Right cardiac atrium (tissue), 5 donors: ENCODE measurements around the gene C6orf52. TPM values are rescaled to one million over a fixed set of nuclear protein-coding genes. Genes with fewer than 3 reads are reported as not detected.

Experiments
- ATAC-seq, 2 donors: fragments of 200-7000 bp; cut with Tn5 transposase; one replicate each; pipeline versions ENCODE4 v1.8.0 to v1.9.1; 2020; ENCODE audit warnings: moderate library complexity in 2 of 2, mild to moderate bottlenecking in 1 of 2
- DNase-seq, 3 donors: peaks; one replicate each; pipeline ENCODE4 v3.0.0-alpha.2; 2020
- H3K27ac ChIP-seq: one replicate; pipeline ENCODE4 v1.5.1; 2013; ENCODE audit warnings: mild to moderate bottlenecking, low read length, control low read depth, moderate library complexity
- H3K27me3 ChIP-seq: one replicate; pipeline ENCODE4 v1.6.1; 2013; ENCODE audit not compliant: control insufficient read depth, insufficient read depth
- H3K4me1 ChIP-seq: one replicate; pipeline ENCODE4 v1.6.1; 2013; ENCODE audit warnings: low read length; ENCODE audit not compliant: control insufficient read depth, insufficient read depth
- H3K4me3 ChIP-seq: one replicate; pipeline ENCODE4 v1.5.1; 2013; ENCODE audit warnings: low read length, control low read depth
- H3K9me3 ChIP-seq: one replicate; pipeline ENCODE4 v1.6.1; 2013; ENCODE audit warnings: low read length; ENCODE audit not compliant: control insufficient read depth
- WGBS: extraction: QIAGEN DNeasy Blood & Tissue Kit; methylation state at CpG from one replicate; pipeline ENCODE4 v1.1.7; 2013; 5-methylcytosine and 5-hydroxymethylcytosine counted together
- intact Hi-C, 4 donors: fragments of 100-400 bp; cut with DNase I; formaldehyde crosslinking; loops; one replicate each; pipeline versions ENCODE4 v1.11.0 to v1.14.0; 2022 to 2023
- polyA plus RNA-seq: library from polyadenylated mRNA; stranded (reverse); fragments of 200-250 nt; gene quantifications from one replicate; pipeline ENCODE4 v1.2.3, GENCODE V29; 2013
- total RNA-seq, 4 donors: library from RNA; stranded (reverse); fragmentation: NEBNext Ultra II Directional; extraction: Animal tissue kit (Norgen Biotek cat#: 25700); gene quantifications; one replicate each; pipeline ENCODE4 v1.2.1, GENCODE V29; 2021
- donor health status: healthy with polysubstance abuse.
- donor health status: DM: no; HTN: yes; CAD: no.
- donor health status: DM: no; HTN: no; CAD: no.
- donor health status: DM: no; HTN: yes; CAD: no; lungs with severe emphysema.
- donor health status: DM: yes; HTN: yes; CAD: no.

C6orf52 gene
- total and polyA plus RNA-seq, 5 donors, result 0.29 to 0.71 (median 0.63) TPM; not detected in 2

DNA sequence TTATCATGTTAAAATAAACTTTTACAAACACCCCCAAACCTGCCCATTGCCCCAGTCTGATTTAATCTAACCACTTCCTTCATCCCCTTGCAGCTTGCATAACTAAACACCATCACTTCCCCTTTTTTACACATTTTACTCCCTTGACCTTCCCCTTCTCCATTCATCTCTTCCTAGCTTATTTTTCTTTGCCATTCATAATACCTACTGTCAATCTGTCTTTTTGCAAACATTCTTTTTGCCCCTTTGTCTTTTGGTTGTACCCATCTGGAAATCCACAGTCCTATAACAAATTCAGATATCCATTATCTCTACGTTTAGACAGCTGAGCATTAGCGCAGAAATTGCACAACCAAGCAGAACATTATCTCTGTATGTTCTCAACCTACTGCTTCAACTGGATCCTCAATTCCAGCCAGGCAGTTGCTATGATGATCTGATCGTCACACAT, 51.2 kb downstream of the C6orf52 start:
- H3K27me3 ChIP-seq, result no peaks in the 10 kb centered on the region
- DNase-seq (no peak), ATAC-seq (no peak)
- no peak overlapping the region for H3K27ac ChIP-seq
- no peak overlapping the region for H3K4me3 ChIP-seq
- intact Hi-C loops, result no loop called here
- H3K9me3 ChIP-seq, result no peaks in the 10 kb centered on the region
- no peaks in the 10 kb centered on the region for H3K4me1 ChIP-seq
- WGBS, result 37% methylated on average over 3 of the region's 3 CpGs

DNA sequence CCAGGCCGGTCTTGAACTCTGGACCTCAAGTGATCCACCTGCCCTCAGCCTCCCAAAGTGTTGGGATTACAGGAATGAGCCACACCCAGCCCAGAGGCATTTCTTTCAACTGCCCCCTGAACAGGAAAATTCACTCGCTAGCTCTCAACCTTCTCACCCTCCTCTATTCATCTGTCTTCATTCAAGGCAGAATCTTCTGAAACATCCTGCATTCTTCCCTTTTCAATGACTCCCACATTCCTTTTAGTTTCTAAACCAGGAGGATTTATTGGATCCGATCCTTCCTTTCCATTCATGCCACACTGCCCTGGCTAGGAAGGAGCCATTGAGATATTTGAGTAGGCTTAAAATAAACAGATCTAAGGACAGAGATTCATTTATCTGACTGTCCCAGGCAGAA, 52.9 kb downstream of the C6orf52 start:
- intact Hi-C loops, result no loop called here
- Histone ChIP-seq H3K4me3 (no peak overlapping the region), H3K27me3 (no peaks in the 10 kb centered on the region), H3K9me3 (no peaks in the 10 kb centered on the region), H3K27ac (no peak overlapping the region), H3K4me1 (no peaks in the 10 kb centered on the region)
- ATAC-seq, result no peak
- WGBS, result 74% methylated on average over 3 of the region's 3 CpGs
- no peak for DNase-seq

DNA sequence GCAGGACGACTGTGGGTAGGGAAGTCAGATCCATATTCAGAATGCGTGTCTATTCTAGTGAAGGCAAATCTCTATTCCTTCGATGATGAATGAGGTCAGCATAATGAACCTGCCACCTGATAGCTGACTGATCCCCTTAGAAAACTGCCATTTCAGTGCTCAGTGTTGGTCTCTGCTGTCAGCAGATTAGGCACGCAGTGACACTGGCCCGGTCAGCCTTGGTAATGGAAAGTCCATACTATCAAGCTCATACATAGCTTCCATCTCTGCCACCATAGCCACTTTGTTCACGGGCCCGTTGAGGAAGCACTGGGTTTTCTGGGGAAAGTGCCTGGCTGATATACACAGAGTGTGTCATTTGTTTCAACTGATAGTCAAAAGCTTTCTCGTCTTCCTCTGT, 54.0 kb downstream of the C6orf52 start:
- 65% methylated on average over 8 of the region's 8 CpGs for WGBS
- no peaks in the 10 kb centered on the region for H3K9me3 ChIP-seq
- ATAC-seq (no peak), DNase-seq (no peak)
- H3K4me3 ChIP-seq, result no peak overlapping the region
- H3K4me1 ChIP-seq, result no peaks in the 10 kb centered on the region
- no peak overlapping the region for H3K27ac ChIP-seq
- intact Hi-C loops, result no loop called here
- no peaks in the 10 kb centered on the region for H3K27me3 ChIP-seq

DNA sequence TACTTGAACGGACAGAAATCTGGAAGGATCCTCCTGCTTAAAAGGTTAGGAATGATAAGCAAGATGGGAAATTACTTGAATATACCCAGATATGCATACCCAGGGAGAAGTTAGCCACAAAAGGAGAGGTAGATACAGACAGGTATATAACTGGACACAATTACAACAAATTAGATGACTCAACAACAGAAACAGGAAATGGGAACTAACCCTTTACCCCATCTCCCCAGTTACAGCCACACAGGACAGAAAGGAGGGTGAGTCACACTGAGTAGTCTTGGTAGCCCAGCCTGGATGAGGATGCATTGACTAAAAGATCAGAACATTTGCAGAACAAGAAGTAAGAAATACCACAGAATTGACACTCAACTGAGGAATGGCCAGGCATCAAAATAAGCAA, 61.2 kb downstream of the C6orf52 start:
- peak; percentile 25 to 31 for ATAC-seq
- Histone ChIP-seq H3K27me3 (no peaks in the 10 kb centered on the region), H3K4me3 (no peak overlapping the region), H3K27ac (no peak overlapping the region), H3K4me1 (no peaks in the 10 kb centered on the region), H3K9me3 (no peaks in the 10 kb centered on the region)
- WGBS, result 82% methylated on average over 1 of the region's 1 CpG
- no peak for DNase-seq
- intact Hi-C loops, result no loop called here

DNA sequence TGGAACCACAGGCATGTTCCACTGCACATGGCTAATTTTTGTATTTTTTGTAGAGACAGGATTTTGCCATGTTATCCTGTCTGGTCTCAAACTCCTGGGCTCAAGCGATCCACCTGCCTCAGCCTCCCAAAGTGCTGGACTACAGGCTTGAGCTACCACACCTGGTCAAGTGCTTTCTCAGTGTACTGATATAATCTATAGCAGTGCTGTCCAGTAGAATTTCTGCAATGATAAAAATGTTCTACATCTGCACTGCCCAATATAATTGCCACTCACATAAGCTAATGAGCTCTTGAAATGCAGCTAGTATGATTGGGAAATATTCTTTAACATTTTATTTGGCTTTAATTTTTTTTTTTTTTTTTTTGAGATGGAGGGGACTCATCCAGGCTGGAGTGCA, 64.2 kb downstream of the C6orf52 start:
- Histone ChIP-seq H3K9me3 (no peaks in the 10 kb centered on the region), H3K4me1 (no peaks in the 10 kb centered on the region), H3K27me3 (no peaks in the 10 kb centered on the region), H3K27ac (no peak overlapping the region), H3K4me3 (no peak overlapping the region)
- no peak for ATAC-seq
- no peak for DNase-seq
- WGBS, result 98% methylated on average over 1 of the region's 1 CpG
- intact Hi-C loops, result no loop called here

DNA sequence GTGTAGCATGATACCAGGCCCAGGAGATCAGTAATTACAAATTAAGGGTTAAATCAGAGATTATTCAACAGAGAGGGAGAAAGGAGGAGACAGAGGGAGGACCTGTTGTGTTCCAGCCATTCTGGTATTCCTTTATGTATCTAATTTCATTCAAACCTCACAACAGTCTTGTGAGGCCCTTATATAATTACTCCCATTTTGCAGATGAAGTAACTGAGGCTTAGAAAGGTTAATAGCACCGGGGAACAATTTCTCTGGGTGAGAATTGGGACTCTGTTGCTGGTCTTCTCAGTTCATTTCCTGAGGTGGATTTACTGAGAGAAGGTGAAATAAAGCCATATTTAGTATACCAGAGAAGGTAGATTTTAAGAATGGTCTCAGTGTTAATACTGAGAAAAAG, 66.6 kb downstream of the C6orf52 start:
- Histone ChIP-seq H3K9me3 (no peaks in the 10 kb centered on the region), H3K4me3 (no peak overlapping the region), H3K27ac (no peak overlapping the region), H3K4me1 (no peaks in the 10 kb centered on the region), H3K27me3 (no peaks in the 10 kb centered on the region)
- no peak for ATAC-seq
- 94% methylated on average over 1 of the region's 1 CpG for WGBS
- intact Hi-C loops, result no loop called here
- DNase-seq, result no peak

DNA sequence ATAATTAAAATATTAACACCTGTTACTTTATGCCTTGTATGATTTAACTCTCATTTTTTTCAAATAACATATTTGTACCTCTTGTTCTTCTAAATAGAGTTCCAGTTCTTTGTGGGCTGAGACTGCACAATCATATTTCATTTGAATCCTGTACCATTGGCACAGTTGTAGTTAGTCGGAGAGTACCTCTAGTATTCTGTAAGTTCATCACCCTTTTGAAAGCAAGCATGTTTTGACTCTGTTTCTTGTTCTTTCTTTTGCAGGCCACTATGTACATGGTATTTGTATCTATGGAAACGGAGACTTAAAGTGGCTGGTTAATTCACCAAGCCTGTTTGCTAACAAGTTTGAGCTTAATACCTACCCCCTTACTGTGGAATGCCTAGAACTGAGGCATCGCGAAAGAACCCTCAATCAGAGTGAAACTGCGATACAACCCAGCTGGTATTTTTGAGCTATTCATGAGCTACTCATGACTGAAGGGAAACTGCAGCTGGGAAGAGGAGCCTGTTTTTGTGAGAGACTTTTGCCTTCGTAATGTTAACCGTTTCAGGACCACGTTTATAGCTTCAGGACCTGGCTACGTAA, 68.2 kb downstream of the C6orf52 start:
- 62% methylated on average over 9 of the region's 9 CpGs for WGBS
- no peaks in the 10 kb centered on the region for H3K4me1 ChIP-seq
- H3K9me3 ChIP-seq, result no peaks in the 10 kb centered on the region
- no peak overlapping the region for H3K4me3 ChIP-seq
- no peak overlapping the region for H3K27ac ChIP-seq
- ATAC-seq (no peak), DNase-seq (no peak)
- no peaks in the 10 kb centered on the region for H3K27me3 ChIP-seq
- intact Hi-C loops, result no loop called here

DNA sequence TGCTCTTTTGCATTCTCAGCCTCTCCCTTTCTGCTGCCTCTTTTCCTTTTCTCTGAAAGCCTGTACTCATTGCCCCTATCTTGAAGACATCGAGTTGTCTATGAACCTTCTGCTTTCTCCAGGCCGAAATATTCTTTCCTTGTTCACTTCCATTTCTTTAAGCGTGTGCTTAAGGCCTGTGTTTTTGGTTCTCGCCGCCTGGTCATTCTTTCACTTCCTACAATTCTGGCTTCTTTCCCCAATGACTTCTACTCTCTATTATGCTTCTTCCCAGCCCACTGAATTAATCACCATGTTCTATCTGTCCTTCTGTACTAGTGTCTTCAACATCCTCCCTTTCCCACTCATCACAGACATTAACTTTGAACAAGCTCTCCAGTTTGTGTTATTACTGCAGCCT, 69.6 kb downstream of the C6orf52 start:
- H3K27ac ChIP-seq, result no peak overlapping the region
- 88% methylated on average over 5 of the region's 5 CpGs for WGBS
- H3K9me3 ChIP-seq, result no peaks in the 10 kb centered on the region
- intact Hi-C loops, result no loop called here
- H3K27me3 ChIP-seq, result no peaks in the 10 kb centered on the region
- no peak overlapping the region for H3K4me3 ChIP-seq
- no peaks in the 10 kb centered on the region for H3K4me1 ChIP-seq
- DNase-seq (no peak), ATAC-seq (no peak)

DNA sequence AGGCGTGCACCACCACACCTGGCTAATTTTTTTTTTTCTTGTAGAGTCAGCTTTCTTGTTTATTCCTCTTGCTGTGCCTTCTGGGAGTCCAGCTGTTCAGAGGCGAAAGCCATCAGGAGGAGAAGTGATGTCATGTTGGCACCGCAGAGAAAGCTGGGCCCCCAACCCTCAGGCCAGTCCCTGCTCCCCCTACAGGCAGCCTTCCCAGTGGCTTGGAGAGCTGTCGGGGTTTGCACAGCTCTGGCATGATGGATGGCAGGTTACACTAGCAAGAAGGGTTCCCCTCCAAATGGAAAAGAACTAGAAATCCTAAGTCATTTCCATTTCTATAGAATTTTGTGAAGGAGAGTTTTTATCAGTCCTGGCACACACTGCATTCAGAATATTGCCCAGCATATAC, 72.6 kb downstream of the C6orf52 start:
- 90% methylated on average over 4 of the region's 4 CpGs for WGBS
- no peaks in the 10 kb centered on the region for H3K9me3 ChIP-seq
- H3K4me1 ChIP-seq, result no peaks in the 10 kb centered on the region
- intact Hi-C loops, result no loop called here
- H3K27ac ChIP-seq, result no peak overlapping the region
- H3K4me3 ChIP-seq, result no peak overlapping the region
- DNase-seq, result no peak
- H3K27me3 ChIP-seq, result no peaks in the 10 kb centered on the region
- no peak for ATAC-seq

Other genes starting within 250 kb of the C6orf52 start
- 10 to 100 TPM in 1 of 4 donors, 1 to 10 TPM in 3; 5.2 to 10.4 (median 7.7) TPM for gene GCNT2, start 173.3 kb downstream of the C6orf52 start, total RNA-seq
- 3.4 TPM for gene GCNT2, start 173.3 kb downstream of the C6orf52 start, polyA plus RNA-seq
- 10 to 100 TPM in 2 of 4 donors, 1 to 10 TPM in 2; 7.7 to 12.1 (median 10.0) TPM for gene PAK1IP1, start 356 bp upstream of the C6orf52 start, total RNA-seq
- 9.2 TPM for gene PAK1IP1, start 356 bp upstream of the C6orf52 start, polyA plus RNA-seq
- 100 to 1,000 TPM; 102 to 119 (median 109) TPM for gene TMEM14C, start 28.5 kb upstream of the C6orf52 start, total RNA-seq
- 174 TPM for gene TMEM14C, start 28.5 kb upstream of the C6orf52 start, polyA plus RNA-seq
- gene TMEM14B, start 53.2 kb upstream of the C6orf52 start, total RNA-seq, result 100 to 1,000 TPM in 2 of 4 donors, 10 to 100 TPM in 2; 92.6 to 113 (median 105) TPM
- 141 TPM for gene TMEM14B, start 53.2 kb upstream of the C6orf52 start, polyA plus RNA-seq
- under 1 TPM in 3 of 4 donors, not detected in 1; 0.11 to 0.29 (median 0.24) TPM for gene MAK, start 143.9 kb upstream of the C6orf52 start, total RNA-seq
- 0.14 TPM for gene MAK, start 143.9 kb upstream of the C6orf52 start, polyA plus RNA-seq
- gene GCM2, start 187.4 kb upstream of the C6orf52 start, total RNA-seq, result not detected
- not detected for gene GCM2, start 187.4 kb upstream of the C6orf52 start, polyA plus RNA-seq
- gene SYCP2L, start 192.4 kb upstream of the C6orf52 start, total RNA-seq, result under 1 TPM; 0.38 to 0.72 (median 0.48) TPM
- 0.48 TPM for gene SYCP2L, start 192.4 kb upstream of the C6orf52 start, polyA plus RNA-seq